HG03565 (cell line): ENCODE data around the gene DHX30.
"Not testable (repeated sequence)": the region's sequence is repeated elsewhere in the genome, so short reads cannot be mapped to it uniquely, and the experiment has no call there.

ENCODE experiments used
- ATAC-seq: cut with Tn5 transposase; IDR thresholded peaks from one replicate; pipeline ENCODE4 v1.9.1; 2021; ENCODE audit warnings: mild to moderate bottlenecking, moderate library complexity; ENCODE audit not compliant: unreplicated experiment

Gene DHX30

GRCh38 chr3:47882338-47882737 is 79.4 kb downstream of the DHX30 start:
- ATAC-seq: no peak

DNA sequence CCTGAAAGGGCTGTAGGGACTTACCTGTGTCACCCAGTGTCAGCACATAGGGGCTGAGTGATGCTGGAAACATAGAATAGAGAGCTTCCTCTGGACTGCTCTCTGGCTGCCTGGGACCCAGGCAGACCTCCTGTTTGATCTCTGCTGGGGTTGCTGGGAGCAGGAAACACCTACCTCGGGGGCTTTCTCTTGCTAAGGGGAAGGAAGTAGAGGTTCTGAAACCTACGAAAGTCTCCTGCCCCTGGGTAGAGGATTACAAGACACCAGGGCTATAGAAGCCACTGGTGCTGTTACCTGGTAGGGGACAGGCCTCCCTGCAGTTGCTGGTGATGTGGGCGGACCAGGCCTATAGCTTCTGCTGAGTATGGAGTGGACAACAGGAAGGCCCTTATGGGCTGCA is 81.7 kb downstream of the DHX30 start:
- no peak for ATAC-seq

DNA sequence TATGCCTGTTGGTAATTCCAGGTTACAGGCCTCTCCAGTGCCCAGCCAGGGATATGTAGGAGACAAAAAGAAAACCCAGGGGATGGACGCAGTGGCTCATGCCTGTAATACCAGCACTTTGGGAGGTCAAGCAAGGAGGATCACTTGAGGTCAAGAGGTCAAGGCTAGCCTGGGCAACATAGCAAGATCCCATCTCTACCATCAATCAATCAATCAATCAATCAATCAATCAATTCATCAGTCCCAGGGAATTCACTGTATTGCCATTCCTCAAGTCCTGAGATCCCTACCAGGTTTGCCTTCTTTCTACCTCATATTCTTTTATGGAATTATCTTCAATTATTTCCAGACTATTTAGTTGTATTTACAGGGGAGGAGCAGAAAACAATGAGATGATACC is 82.2 kb downstream of the DHX30 start:
- no peak for ATAC-seq

- not testable (repeated sequence) for ATAC-seq
Measured at GRCh38 chr3:47887991-47888390, 85.1 kb downstream of the DHX30 start.

DNA sequence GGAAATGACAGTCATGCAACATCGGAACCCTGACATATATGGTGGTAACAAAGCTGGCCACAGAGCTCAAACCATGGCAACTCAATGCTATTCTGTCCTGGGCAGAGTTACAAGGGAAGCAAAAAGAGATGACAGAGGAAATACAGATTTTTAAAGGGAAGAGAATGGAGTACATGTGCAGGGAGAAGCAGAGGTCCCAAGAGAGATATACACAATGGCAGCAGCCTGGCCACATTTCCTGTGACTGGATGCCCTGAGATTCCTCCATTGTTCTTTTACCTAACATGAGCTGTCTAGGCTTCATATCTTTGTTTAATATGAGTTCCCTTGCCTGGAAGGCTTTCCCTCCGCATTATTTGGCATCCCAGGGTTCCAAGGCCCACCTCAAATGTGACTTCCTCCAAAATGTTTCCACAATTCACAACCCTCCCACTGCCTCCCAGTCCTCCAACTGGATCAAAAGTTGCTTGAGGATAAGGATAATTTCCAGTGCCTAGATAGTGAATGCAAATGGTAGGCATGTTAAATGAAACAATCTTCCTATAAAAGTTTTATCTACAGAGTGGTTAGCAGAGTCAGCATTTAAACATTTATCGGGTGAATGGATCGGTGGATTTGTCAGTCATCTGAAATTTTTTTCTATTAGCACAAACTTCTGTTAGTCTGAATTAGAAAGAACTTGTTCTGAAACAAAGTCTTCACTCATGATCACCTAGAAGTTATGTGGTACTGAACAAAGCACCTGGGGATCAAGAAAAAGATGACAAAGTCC is 86.2 kb downstream of the DHX30 start:
- no peak for ATAC-seq

DNA sequence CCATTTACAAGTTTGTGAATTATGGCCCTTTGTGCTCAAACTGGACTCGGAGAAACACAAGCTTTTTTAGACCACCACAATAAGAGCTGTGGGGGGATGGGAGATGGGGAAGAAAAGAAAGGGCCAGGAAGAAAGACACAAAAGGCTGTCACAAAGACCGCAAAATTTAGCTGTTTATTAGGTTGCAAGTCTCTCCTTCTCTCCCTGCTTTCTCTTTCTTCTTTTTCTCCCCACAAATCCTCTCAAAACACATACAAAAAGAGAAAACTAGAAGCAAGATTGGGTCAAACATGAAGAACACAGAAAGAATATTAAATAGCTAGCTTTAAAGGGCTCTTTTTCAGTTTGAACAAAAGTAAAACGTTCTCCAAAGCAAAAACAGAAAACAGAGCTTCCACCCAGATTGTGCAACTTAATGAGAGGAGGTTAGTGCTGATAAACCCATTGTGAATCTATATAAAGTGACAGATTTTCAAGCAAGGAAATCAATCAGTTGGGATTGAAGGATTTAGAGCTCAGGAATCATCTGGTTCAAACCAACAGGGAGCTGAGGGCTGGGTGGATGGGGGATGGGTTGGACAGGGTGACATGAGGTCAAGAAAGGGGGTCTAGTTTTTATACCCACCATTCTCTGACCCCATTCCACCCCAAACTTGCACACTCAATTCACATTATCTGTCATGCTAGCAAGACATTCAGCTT is 87.3 kb downstream of the DHX30 start:
- no peak for ATAC-seq

DNA sequence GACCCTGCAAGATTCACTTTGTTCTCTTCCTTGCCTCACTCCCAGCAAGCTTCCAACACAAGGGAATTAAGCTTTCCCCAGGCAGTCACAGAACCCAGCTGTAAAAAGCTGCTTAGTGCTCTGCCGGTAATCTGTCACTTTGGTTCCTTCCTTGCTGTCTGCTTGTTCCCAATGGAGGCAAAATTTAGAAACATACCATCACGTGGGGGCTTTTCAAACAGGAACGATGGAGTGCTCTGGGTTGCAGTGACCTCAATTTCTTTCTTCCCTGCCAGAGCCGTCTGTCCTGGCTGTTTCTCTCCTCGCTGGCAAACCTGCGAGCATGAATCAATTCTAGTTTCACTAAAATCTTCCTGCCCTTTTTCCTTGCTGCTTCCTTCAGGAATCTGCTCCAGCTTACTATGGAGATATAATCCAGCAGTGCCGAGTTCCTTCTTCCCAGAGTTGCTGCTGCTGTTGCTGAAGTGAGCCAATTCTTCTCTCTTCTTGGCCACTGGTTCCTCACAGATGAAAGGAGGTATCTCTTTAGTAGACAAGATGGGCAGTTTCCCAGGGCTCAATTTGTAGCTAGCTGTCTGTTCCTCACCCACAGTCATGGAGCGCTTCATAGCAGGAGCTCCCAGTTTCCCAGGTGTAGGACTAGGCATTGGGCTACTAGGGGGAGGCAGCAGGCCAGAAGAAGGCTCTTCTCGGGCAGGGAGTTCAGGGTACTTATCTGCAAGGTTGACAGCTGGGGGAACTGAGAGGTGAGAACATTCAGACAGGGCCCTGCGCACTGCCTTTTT is 88.1 kb downstream of the DHX30 start:
- no peak for ATAC-seq

- no peak for ATAC-seq
Measured at GRCh38 chr3:47891613-47892005, 88.7 kb downstream of the DHX30 start.

DNA sequence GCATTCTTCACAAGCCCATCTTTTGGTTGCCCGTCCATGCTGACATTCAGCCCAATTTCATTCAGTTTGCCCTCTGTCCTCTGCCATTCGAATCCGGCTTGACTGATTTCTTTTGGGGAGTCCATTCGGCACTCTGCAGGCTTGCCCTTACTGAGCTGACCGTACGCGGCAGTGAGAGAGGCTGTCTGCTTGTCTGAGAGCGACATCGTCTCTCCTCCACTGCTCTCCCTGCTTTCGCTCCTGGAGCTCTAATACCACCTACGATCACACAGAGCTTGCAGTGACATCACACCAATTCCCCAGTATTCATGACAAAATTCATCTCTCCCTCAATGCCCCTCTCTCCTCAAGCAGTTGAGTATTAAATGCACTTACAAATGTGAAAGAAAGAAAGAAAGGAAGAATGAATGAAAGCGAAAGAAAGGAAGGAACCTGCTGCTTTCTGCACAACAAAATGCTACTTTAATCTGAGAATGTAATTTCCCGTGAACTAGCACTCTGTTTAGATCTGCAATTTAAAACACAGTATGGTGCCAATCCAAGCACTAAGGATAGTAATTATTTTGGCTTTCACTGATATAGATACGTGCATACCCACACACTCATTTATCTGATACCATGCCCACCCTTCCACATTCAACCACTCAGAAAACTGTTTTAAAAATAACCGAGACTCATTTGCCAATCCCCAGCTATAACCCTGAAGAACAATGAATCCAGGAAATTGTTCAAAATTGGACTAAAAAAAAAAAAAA is 89.5 kb downstream of the DHX30 start:
- ATAC-seq: no peak

GRCh38 chr3:47895241-47895640 is 92.3 kb downstream of the DHX30 start:
- no peak for ATAC-seq

- no peak for ATAC-seq
Measured at GRCh38 chr3:47896736-47897135, 93.8 kb downstream of the DHX30 start.

GRCh38 chr3:47897954-47898353 is 95.0 kb downstream of the DHX30 start:
- no peak for ATAC-seq

DNA sequence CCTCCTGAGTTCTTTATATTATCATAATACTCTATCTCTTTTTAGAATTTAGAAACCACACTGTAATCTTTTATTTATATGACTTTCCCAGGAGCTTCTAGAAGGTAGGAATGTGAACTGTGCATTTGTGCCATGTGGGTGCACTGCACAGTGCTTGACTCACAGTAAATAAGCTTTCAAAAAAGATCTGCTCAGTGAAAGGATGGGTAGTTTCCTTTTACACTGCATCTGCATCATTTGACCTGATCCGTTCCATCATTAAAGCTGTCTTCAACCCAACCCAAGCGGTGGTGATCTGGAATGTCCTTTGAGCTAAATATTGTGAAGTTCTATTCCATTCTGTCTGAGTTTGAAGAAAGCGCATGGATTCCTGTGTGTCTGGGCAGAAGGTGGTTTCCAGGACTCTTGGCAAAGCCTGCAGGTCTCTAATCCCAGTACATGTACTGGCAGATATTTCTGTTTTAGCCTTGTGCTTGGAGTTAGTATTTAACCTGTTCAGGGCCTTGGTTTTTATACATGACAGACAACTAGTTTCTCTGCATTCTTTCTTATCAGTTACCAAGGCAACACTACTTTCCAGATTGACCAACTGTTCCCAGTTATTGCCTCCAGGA is 96.7 kb downstream of the DHX30 start:
- ATAC-seq: no peak
